Measurements from ENCODE around the gene HSD11B1. TPM values are rescaled to one million over a fixed set of nuclear protein-coding genes. Genes with fewer than 3 reads are reported as not detected.

The HSD11B1 gene
- total RNA-seq, 6 experiments from 2014 or later, result 281 to 749 (median 512) TPM

- Histone ChIP-seq H3K27me3 (no peaks in the 10 kb centered on the region), H3K4me1 (peaks cover 0 to 38% (median 11%) of the 10 kb centered on the region in 4 donors)
These were observed 677 bp upstream of the HSD11B1 start for GRCh38 chr1:209703834-209704504.

GRCh38 chr1:209705033-209705598 lies 470 bp downstream of the HSD11B1 start:
- Histone ChIP-seq H3K9me3 (no peaks in the 10 kb centered on the region), H3K4me1 (peaks cover 0 to 38% (median 11%) of the 10 kb centered on the region in 4 donors), H3K27me3 (no peaks in the 10 kb centered on the region), H3K4me3 (peak overlapping the region; percentile 33 to 73 (median 66)), H3K36me3 (peaks cover 0 to 21% (median 4%) of the 10 kb centered on the region in 4 donors), H3K27ac (peak overlapping the region; percentile 84 to 98 (median 98))
- WGBS (ENCODE audit: insufficient coverage, low coverage, low lambda C conversion rate, missing lambda C conversion rate), result 26% methylated on average over 2 of the region's 2 CpGs
- intact Hi-C loops (cut with DNase I), result no loop called here
- DNase-seq (no peak), ATAC-seq (peak in 3 of 4 donors; percentile 5 to 27 (median 14))
- peak; percentile 2 for TF ChIP-seq POLR2A (IDR thresholded peaks at IDR 0.05)
- no peak for TF ChIP-seq CTCF (IDR thresholded peaks at IDR 0.05)

More at GRCh38 chr1:209703834-209704504, 677 bp upstream of the HSD11B1 start:
- Histone ChIP-seq H3K36me3 (peaks cover 0 to 13% (median 4%) of the 10 kb centered on the region in 4 donors), H3K9me3 (no peaks in the 10 kb centered on the region), H3K27ac (peak overlapping the region in 2 of 3 donors; percentile 98), H3K4me3 (no peak overlapping the region)
- ATAC-seq (no peak), DNase-seq (no peak)
- TF ChIP-seq POLR2A (IDR thresholded peaks at IDR 0.05), result no peak
- no peak for TF ChIP-seq CTCF (IDR thresholded peaks at IDR 0.05)
- intact Hi-C loops (cut with DNase I), result no loop called here
- 42% methylated on average over 6 of the region's 6 CpGs for WGBS (ENCODE audit: insufficient coverage, low coverage, low lambda C conversion rate, missing lambda C conversion rate)

- peak in 1 of 3 donors; percentile 73 for DNase-seq
- peak overlapping the region in 2 of 3 donors; percentile 98 for H3K27ac ChIP-seq
These were observed 2.0 kb downstream of the HSD11B1 start for GRCh38 chr1:209706622-209707021.

GRCh38 chr1:209707308-209707707 lies 2.7 kb downstream of the HSD11B1 start:
- Histone ChIP-seq H3K9me3 (no peaks in the 10 kb centered on the region), H3K27me3 (no peaks in the 10 kb centered on the region), H3K27ac (peak overlapping the region in 2 of 3 donors; percentile 45 to 98), H3K4me3 (peak overlapping the region in 1 of 3 donors; percentile 25), H3K4me1 (peaks cover 0 to 21% (median 8%) of the 10 kb centered on the region in 4 donors), H3K36me3 (peaks cover 0 to 30% (median 4%) of the 10 kb centered on the region in 4 donors)
- no peak for ATAC-seq
- DNase-seq, result no peak
- TF ChIP-seq CTCF (IDR thresholded peaks at IDR 0.05) (no peak), POLR2A (IDR thresholded peaks at IDR 0.05) (no peak)
- intact Hi-C loops (cut with DNase I), result no loop called here
- WGBS (ENCODE audit: insufficient coverage, low coverage, low lambda C conversion rate, missing lambda C conversion rate), result 69% methylated on average over 1 of the region's 1 CpG

More at GRCh38 chr1:209706622-209707021, 2.0 kb downstream of the HSD11B1 start:
- 70% methylated on average over 3 of the region's 3 CpGs for WGBS (ENCODE audit: insufficient coverage, low coverage, low lambda C conversion rate, missing lambda C conversion rate)
- Histone ChIP-seq H3K27me3 (no peaks in the 10 kb centered on the region), H3K4me3 (peak overlapping the region in 1 of 3 donors; percentile 73), H3K36me3 (peaks cover 0 to 30% (median 4%) of the 10 kb centered on the region in 4 donors), H3K9me3 (no peaks in the 10 kb centered on the region), H3K4me1 (peaks cover 0 to 25% (median 8%) of the 10 kb centered on the region in 4 donors)
- peak; percentile 25 to 69 (median 51) for ATAC-seq
- intact Hi-C loops (cut with DNase I), result no loop called here
- TF ChIP-seq POLR2A (IDR thresholded peaks at IDR 0.05) (peak; percentile 30), CTCF (IDR thresholded peaks at IDR 0.05) (no peak)
